ENCODE measurements around the gene XKR8. TPM values are rescaled to one million over a fixed set of nuclear protein-coding genes. Genes with fewer than 3 reads are reported as not detected.

XKR8 gene
- polyA plus RNA-seq, 1 donor from 2014 or later = not detected

DNA sequence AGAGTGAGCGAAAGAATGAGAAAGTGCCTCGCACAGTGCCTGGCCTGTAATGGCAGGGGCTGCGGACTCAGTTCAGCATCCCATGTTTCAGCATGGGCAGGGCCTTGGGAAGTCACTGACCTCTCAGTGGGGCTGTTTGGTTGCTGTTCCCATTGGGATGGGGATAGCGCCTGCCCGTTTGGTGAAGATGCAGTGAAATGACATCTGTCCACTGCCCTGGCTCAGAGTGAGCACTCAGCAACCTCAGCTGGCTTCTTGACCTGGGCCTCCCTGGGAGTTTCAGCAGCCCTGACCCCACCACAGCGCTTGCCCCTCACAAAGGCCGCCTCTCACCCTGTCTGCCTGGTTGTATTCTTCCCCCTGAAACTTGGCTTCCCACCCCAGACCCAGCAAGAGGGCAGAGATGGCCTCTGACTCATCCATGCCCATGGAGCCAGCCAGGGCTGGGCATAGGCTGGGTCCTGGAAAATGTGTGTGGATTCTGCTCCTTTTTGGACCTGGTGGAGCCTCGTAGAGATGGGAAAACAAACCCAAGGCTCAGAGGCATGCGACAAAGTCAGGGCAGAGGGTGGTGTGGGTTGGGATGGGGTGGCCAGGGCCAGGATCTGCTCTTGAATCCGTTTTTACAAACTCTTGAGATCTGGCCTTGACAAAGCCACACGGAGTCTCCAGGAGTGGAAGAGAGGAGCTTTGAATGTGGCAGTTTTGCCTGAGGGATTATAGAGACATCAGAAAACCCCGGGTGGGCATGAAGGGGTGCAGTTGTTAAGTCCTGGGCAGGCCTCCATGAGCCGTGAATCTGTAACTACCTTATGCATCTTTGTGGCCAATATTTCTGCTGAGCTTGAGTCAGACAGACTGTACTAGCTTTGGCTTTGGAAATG is 1.2 kb downstream of the XKR8 start:
- Histone ChIP-seq H3F3A (ENCODE audit: insufficient read depth, low read length, poor library complexity, severe bottlenecking) (no peaks in the 10 kb centered on the region), H3K27ac (ENCODE audit: low read length) (no peak overlapping the region), H3K79me2 (replicated peaks; ENCODE audit: insufficient read depth, low read length) (no peaks in the 10 kb centered on the region), H3K4me3 (ENCODE audit: low read length) (no peak overlapping the region), H2AFZ (ENCODE audit: low read depth, low read length) (no peak overlapping the region), H3K27me3 (ENCODE audit: insufficient read depth, low read depth, low read length) (no peaks in the 10 kb centered on the region), H4K20me1 (ENCODE audit: insufficient read depth) (no peaks in the 10 kb centered on the region), H3K9ac (ENCODE audit: low read length) (no peak overlapping the region), H3K9me2 (ENCODE audit: insufficient read depth, low read length) (no peaks in the 10 kb centered on the region), H3K36me3 (ENCODE audit: insufficient read depth, low read length) (no peaks in the 10 kb centered on the region), H3K9me3 (ENCODE audit: low read length) (no peaks in the 10 kb centered on the region), H3K4me2 (ENCODE audit: low read length) (no peak overlapping the region)
- TF ChIP-seq POLR2AphosphoS5 (IDR thresholded peaks at IDR 0.05) = no peak

DNA sequence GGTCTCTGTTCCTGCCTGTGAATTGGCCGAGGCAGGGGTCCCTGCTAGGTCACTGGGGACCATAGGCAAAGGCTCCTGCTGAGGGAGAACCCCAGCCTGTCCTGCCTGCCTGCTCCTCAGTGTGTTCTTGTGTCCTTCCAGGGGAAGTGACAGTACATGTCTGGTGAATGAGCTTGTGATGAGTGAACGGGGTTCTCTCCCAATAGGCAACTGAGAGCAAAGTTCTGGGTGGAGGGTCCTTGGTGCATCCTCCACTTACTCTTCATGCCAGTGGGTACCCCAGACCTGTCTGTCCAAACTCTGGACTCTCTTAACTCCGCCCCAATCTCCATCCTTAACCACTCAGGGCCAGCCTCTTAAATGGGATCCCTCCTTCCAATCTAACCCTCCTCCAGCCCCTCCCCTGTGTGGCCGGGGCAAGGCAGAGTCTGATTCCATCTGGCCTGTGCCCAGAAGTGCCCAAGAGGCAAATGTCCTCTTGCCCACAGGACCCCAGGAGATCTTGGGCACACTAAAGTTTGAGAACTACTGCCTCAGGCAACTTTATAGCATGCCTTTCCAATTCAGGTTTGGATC is 2.0 kb downstream of the XKR8 start:
- Histone ChIP-seq H4K20me1 (ENCODE audit: insufficient read depth) (no peaks in the 10 kb centered on the region), H3K4me2 (ENCODE audit: low read length) (no peak overlapping the region), H3K9me3 (ENCODE audit: low read length) (no peaks in the 10 kb centered on the region), H3K9ac (ENCODE audit: low read length) (no peak overlapping the region), H3K4me3 (ENCODE audit: low read length) (no peak overlapping the region), H3K27me3 (ENCODE audit: insufficient read depth, low read depth, low read length) (no peaks in the 10 kb centered on the region), H3K79me2 (replicated peaks; ENCODE audit: insufficient read depth, low read length) (no peaks in the 10 kb centered on the region), H3F3A (ENCODE audit: insufficient read depth, low read length, poor library complexity, severe bottlenecking) (no peaks in the 10 kb centered on the region), H3K9me2 (ENCODE audit: insufficient read depth, low read length) (no peaks in the 10 kb centered on the region), H2AFZ (ENCODE audit: low read depth, low read length) (no peak overlapping the region), H3K36me3 (ENCODE audit: insufficient read depth, low read length) (no peaks in the 10 kb centered on the region), H3K27ac (ENCODE audit: low read length) (no peak overlapping the region)
- TF ChIP-seq RAD21 (conservative IDR thresholded peaks at IDR 0.05) = no peak
- TF ChIP-seq, protein P1, sequence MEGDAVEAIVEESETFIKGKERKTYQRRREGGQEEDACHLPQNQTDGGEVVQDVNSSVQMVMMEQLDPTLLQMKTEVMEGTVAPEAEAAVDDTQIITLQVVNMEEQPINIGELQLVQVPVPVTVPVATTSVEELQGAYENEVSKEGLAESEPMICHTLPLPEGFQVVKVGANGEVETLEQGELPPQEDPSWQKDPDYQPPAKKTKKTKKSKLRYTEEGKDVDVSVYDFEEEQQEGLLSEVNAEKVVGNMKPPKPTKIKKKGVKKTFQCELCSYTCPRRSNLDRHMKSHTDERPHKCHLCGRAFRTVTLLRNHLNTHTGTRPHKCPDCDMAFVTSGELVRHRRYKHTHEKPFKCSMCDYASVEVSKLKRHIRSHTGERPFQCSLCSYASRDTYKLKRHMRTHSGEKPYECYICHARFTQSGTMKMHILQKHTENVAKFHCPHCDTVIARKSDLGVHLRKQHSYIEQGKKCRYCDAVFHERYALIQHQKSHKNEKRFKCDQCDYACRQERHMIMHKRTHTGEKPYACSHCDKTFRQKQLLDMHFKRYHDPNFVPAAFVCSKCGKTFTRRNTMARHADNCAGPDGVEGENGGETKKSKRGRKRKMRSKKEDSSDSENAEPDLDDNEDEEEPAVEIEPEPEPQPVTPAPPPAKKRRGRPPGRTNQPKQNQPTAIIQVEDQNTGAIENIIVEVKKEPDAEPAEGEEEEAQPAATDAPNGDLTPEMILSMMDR (IDR thresholded peaks at IDR 0.05; ENCODE audit: poor library complexity, severe bottlenecking) = no peak

DNA sequence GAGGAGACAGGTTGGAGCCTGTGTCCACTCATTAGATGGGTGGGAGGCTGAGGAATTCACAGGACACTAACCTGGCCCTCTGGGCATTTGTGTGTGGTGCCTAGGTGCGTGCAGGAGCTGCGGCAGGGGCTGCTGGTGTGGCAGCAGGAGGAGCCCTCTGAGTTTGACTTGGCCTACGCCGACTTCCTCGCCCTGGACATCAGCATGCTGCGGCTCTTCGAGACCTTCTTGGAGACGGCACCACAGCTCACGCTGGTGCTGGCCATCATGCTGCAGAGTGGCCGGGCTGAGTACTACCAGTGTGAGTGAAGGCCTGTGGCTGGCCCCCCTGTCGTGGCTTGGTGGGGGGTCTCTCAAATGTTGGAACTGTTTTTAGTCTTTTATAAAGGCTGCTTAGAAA is 3.6 kb downstream of the XKR8 start:
- Histone ChIP-seq H3K9ac (ENCODE audit: low read length) (no peak overlapping the region), H3K27me3 (ENCODE audit: insufficient read depth, low read depth, low read length) (no peaks in the 10 kb centered on the region), H4K20me1 (ENCODE audit: insufficient read depth) (no peaks in the 10 kb centered on the region), H3K9me2 (ENCODE audit: insufficient read depth, low read length) (no peaks in the 10 kb centered on the region), H2AFZ (ENCODE audit: low read depth, low read length) (no peak overlapping the region), H3K4me3 (ENCODE audit: low read length) (no peak overlapping the region), H3K36me3 (ENCODE audit: insufficient read depth, low read length) (no peaks in the 10 kb centered on the region), H3K79me2 (replicated peaks; ENCODE audit: insufficient read depth, low read length) (no peaks in the 10 kb centered on the region), H3K9me3 (ENCODE audit: low read length) (no peaks in the 10 kb centered on the region), H3K27ac (ENCODE audit: low read length) (no peak overlapping the region), H3F3A (ENCODE audit: insufficient read depth, low read length, poor library complexity, severe bottlenecking) (no peaks in the 10 kb centered on the region), H3K4me2 (ENCODE audit: low read length) (no peak overlapping the region)
- TF ChIP-seq, protein P2, sequence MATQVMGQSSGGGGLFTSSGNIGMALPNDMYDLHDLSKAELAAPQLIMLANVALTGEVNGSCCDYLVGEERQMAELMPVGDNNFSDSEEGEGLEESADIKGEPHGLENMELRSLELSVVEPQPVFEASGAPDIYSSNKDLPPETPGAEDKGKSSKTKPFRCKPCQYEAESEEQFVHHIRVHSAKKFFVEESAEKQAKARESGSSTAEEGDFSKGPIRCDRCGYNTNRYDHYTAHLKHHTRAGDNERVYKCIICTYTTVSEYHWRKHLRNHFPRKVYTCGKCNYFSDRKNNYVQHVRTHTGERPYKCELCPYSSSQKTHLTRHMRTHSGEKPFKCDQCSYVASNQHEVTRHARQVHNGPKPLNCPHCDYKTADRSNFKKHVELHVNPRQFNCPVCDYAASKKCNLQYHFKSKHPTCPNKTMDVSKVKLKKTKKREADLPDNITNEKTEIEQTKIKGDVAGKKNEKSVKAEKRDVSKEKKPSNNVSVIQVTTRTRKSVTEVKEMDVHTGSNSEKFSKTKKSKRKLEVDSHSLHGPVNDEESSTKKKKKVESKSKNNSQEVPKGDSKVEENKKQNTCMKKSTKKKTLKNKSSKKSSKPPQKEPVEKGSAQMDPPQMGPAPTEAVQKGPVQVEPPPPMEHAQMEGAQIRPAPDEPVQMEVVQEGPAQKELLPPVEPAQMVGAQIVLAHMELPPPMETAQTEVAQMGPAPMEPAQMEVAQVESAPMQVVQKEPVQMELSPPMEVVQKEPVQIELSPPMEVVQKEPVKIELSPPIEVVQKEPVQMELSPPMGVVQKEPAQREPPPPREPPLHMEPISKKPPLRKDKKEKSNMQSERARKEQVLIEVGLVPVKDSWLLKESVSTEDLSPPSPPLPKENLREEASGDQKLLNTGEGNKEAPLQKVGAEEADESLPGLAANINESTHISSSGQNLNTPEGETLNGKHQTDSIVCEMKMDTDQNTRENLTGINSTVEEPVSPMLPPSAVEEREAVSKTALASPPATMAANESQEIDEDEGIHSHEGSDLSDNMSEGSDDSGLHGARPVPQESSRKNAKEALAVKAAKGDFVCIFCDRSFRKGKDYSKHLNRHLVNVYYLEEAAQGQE (IDR thresholded peaks at IDR 0.05; ENCODE audit: borderline replicate concordance) = no peak
- no peak for TF ChIP-seq RAD21 (conservative IDR thresholded peaks at IDR 0.05)
- no peak for TF ChIP-seq POLR2AphosphoS5 (IDR thresholded peaks at IDR 0.05)
- TF ChIP-seq SMC3 (conservative IDR thresholded peaks at IDR 0.05; ENCODE audit: poor library complexity) = no peak
- TF ChIP-seq EP300 (conservative IDR thresholded peaks at IDR 0.05; ENCODE audit: poor library complexity, severe bottlenecking) = no peak
- TF ChIP-seq TAF1 (IDR thresholded peaks at IDR 0.05; ENCODE audit: low read depth) = no peak
- no peak for TF ChIP-seq EZH2 (IDR thresholded peaks at IDR 0.05; ENCODE audit: borderline replicate concordance, insufficient read depth, low read length, poor library complexity, severe bottlenecking)
- TF ChIP-seq, protein P1 (IDR thresholded peaks at IDR 0.05; ENCODE audit: poor library complexity, severe bottlenecking) = no peak
- TF ChIP-seq MXI1 (conservative IDR thresholded peaks at IDR 0.05; ENCODE audit: poor library complexity, severe bottlenecking) = no peak
